ENCODE data around the gene BATF3. TPM values are rescaled to one million over a fixed set of nuclear protein-coding genes. Genes with fewer than 3 reads are reported as not detected.
"Not testable (repeated sequence)": the region's sequence is repeated elsewhere in the genome, so short reads cannot be mapped to it uniquely, and the experiment has no call there.

The BATF3 gene
- total and polyA plus RNA-seq, 4 experiments from 2014 or later: 0.42 to 1.0 (median 0.64) TPM; not detected in 1

- POLR2A ChIA-PET (ENCODE audit: partially characterized antibody): no interaction called here
- peaks cover 22% of the 10 kb centered on the region for H3K4me1 ChIP-seq (ENCODE audit: insufficient read depth, low read length)
Measured at GRCh38 chr1:212640223-212640878, 59.3 kb downstream of the BATF3 start.

GRCh38 chr1:212639524-212639923 lies 60.1 kb downstream of the BATF3 start:
- intact Hi-C loops (cut with micrococcal nuclease): not testable (repeated sequence)
- CTCF ChIA-PET (ENCODE audit: partially characterized antibody): interaction anchor here (0.5 to 1.1 kb wide), 2 partner anchors 10 to 162 kb away, joined by 4 to 5 read pairs; no protein-coding TSS in a partner anchor

More at GRCh38 chr1:212640223-212640878, 59.3 kb downstream of the BATF3 start:
- CTCF ChIA-PET (ENCODE audit: partially characterized antibody): interaction anchor here (0.7 to 1.2 kb wide), 3 partner anchors 10 to 11 kb away, joined by 3 to 5 read pairs (median 4); no protein-coding TSS in a partner anchor
- intact Hi-C loops (cut with micrococcal nuclease): no loop called here
- no peak overlapping the region for H3K27ac ChIP-seq (ENCODE audit: low read depth, low read length)
- DNase-seq: no peak
- Mint-ChIP-seq H3K9me3 (peaks cover 0 to 10% (median 4%) of the 10 kb centered on the region in 8 donors), H3K36me3 (no peaks in the 10 kb centered on the region), H3K4me1 (peaks cover 14 to 28% (median 21%) of the 10 kb centered on the region in 4 donors), H3K27ac (no peak overlapping the region), H3K27me3 (peaks cover 10 to 13% of the 10 kb centered on the region in 2 donors), H3K4me3 (no peak overlapping the region)
- no peaks in the 10 kb centered on the region for H3K9me3 ChIP-seq (ENCODE audit: control insufficient read depth in 1 of 2, low read length in 2 of 2)
- H3K36me3 ChIP-seq (ENCODE audit: insufficient read depth, low read length): no peaks in the 10 kb centered on the region
- H3K27me3 ChIP-seq (ENCODE audit: insufficient read depth, low read length): peaks cover 4% of the 10 kb centered on the region
- H3K4me3 ChIP-seq (ENCODE audit: low read length in 2 of 2): no peak overlapping the region

GRCh38 chr1:212638492-212639151 lies 61.0 kb downstream of the BATF3 start:
- H3K4me3 Mint-ChIP-seq: no peak overlapping the region
- intact Hi-C loops (cut with micrococcal nuclease): no loop called here
- H3K27ac Mint-ChIP-seq: peak overlapping the region in 2 of 7 donors; percentile 4 to 57
- ChIA-PET POLR2A (ENCODE audit: partially characterized antibody) (no interaction called here), CTCF (ENCODE audit: partially characterized antibody) (no interaction called here)
- H3K27me3 Mint-ChIP-seq: peaks cover 7 to 13% of the 10 kb centered on the region in 2 donors
- peaks cover 0 to 3% of the 10 kb centered on the region in 2 donors for H3K36me3 Mint-ChIP-seq
- peaks cover 14 to 37% (median 26%) of the 10 kb centered on the region in 4 donors for H3K4me1 Mint-ChIP-seq
- Histone ChIP-seq H3K4me3 (ENCODE audit: low read length in 2 of 2) (no peak overlapping the region), H3K27ac (ENCODE audit: low read depth, low read length) (no peak overlapping the region), H3K4me1 (ENCODE audit: insufficient read depth, low read length) (peaks cover 26% of the 10 kb centered on the region), H3K9me3 (ENCODE audit: control insufficient read depth in 1 of 2, low read length in 2 of 2) (no peaks in the 10 kb centered on the region), H3K27me3 (ENCODE audit: insufficient read depth, low read length) (peaks cover 4% of the 10 kb centered on the region), H3K36me3 (ENCODE audit: insufficient read depth, low read length) (no peaks in the 10 kb centered on the region)
- H3K9me3 Mint-ChIP-seq: peaks cover 0 to 13% (median 5%) of the 10 kb centered on the region in 8 donors
- DNase-seq: no peak

More at GRCh38 chr1:212639524-212639923, 60.1 kb downstream of the BATF3 start:
- peaks cover 14 to 35% (median 26%) of the 10 kb centered on the region in 4 donors for H3K4me1 Mint-ChIP-seq
- DNase-seq; H3K4me3 ChIP-seq (ENCODE audit: low read length in 2 of 2); H3K27me3 ChIP-seq (ENCODE audit: insufficient read depth, low read length); H3K27ac Mint-ChIP-seq; H3K9me3 ChIP-seq (ENCODE audit: control insufficient read depth in 1 of 2, low read length in 2 of 2); H3K9me3 Mint-ChIP-seq; H3K36me3 Mint-ChIP-seq; POLR2A ChIA-PET (ENCODE audit: partially characterized antibody); H3K4me3 Mint-ChIP-seq; H3K36me3 ChIP-seq (ENCODE audit: insufficient read depth, low read length); H3K27ac ChIP-seq (ENCODE audit: low read depth, low read length): not testable (repeated sequence)
- peaks cover 26% of the 10 kb centered on the region for H3K4me1 ChIP-seq (ENCODE audit: insufficient read depth, low read length)
- peaks cover 8 to 13% of the 10 kb centered on the region in 2 donors for H3K27me3 Mint-ChIP-seq

GRCh38 chr1:212637902-212638301 lies 61.7 kb downstream of the BATF3 start:
- no peak for DNase-seq
- Mint-ChIP-seq H3K36me3 (peaks cover 0 to 3% of the 10 kb centered on the region in 2 donors), H3K27ac (peak overlapping the region in 4 of 7 donors; percentile 4 to 43 (median 28)), H3K4me1 (peaks cover 14 to 37% (median 26%) of the 10 kb centered on the region in 4 donors), H3K27me3 (peaks cover 6 to 10% of the 10 kb centered on the region in 2 donors), H3K4me3 (peak overlapping the region in 1 of 8 donors; percentile 11), H3K9me3 (peaks cover 0 to 13% (median 5%) of the 10 kb centered on the region in 8 donors)
- Histone ChIP-seq H3K27me3 (ENCODE audit: insufficient read depth, low read length) (peaks cover 4% of the 10 kb centered on the region), H3K4me1 (ENCODE audit: insufficient read depth, low read length) (peaks cover 26% of the 10 kb centered on the region), H3K9me3 (ENCODE audit: control insufficient read depth in 1 of 2, low read length in 2 of 2) (no peaks in the 10 kb centered on the region), H3K27ac (ENCODE audit: low read depth, low read length) (no peak overlapping the region), H3K36me3 (ENCODE audit: insufficient read depth, low read length) (no peaks in the 10 kb centered on the region), H3K4me3 (ENCODE audit: low read length in 2 of 2) (no peak overlapping the region)
- intact Hi-C loops (cut with micrococcal nuclease): no loop called here
- POLR2A ChIA-PET (ENCODE audit: partially characterized antibody): no interaction called here
- CTCF ChIA-PET (ENCODE audit: partially characterized antibody): no interaction called here

Other genes with a start within 250 kb of the BATF3 start
- 1 to 10 TPM; 2.7 to 3.1 TPM for gene ATF3, start 91.1 kb downstream of the BATF3 start, total RNA-seq
- under 1 TPM in 1 of 2 donors, not detected in 1; 0.09 TPM for gene ATF3, start 91.1 kb downstream of the BATF3 start, polyA plus RNA-seq
- 10 to 100 TPM; 38.0 to 38.5 TPM for gene NSL1, start 91.9 kb upstream of the BATF3 start, total RNA-seq
- 10 to 100 TPM; 56.3 to 61.8 TPM for gene NSL1, start 91.9 kb upstream of the BATF3 start, polyA plus RNA-seq
- gene TATDN3, start 92.1 kb upstream of the BATF3 start, total RNA-seq: 10 to 100 TPM; 13.8 to 17.2 TPM
- gene TATDN3, start 92.1 kb upstream of the BATF3 start, polyA plus RNA-seq: 10 to 100 TPM; 18.5 to 18.9 TPM
- not detected for gene SPATA45, start 147.8 kb upstream of the BATF3 start, total RNA-seq
- not detected for gene SPATA45, start 147.8 kb upstream of the BATF3 start, polyA plus RNA-seq
- 10 to 100 TPM; 10.8 to 12.7 TPM for gene FLVCR1, start 158.4 kb upstream of the BATF3 start, total RNA-seq
- 1 to 10 TPM; 1.5 to 3.1 TPM for gene FLVCR1, start 158.4 kb upstream of the BATF3 start, polyA plus RNA-seq

Data from CD4-positive, alpha-beta memory T cell (primary cell).